AML-193 (cell line): ENCODE results near the gene PID1.

ENCODE experiments used
- DNase-seq, 2 experiments: peaks; one replicate each; lab custom pipeline; 2025; lab: John Stamatoyannopoulos, UW

The PID1 gene

GRCh38 chr2:229164545-229165249 is 106.4 kb downstream of the PID1 start:
- no peak for DNase-seq

- no peak for DNase-seq
These were observed 107.2 kb downstream of the PID1 start for GRCh38 chr2:229163893-229164292.

GRCh38 chr2:229162015-229162414 is 109.1 kb downstream of the PID1 start:
- no peak for DNase-seq

- no peak for DNase-seq
These were observed 110.1 kb downstream of the PID1 start for GRCh38 chr2:229160984-229161383.

GRCh38 chr2:229160180-229160579 is 110.9 kb downstream of the PID1 start:
- no peak for DNase-seq

- DNase-seq = no peak
These were observed 111.7 kb downstream of the PID1 start for GRCh38 chr2:229159405-229159804.

- DNase-seq = no peak
These were observed 116.7 kb downstream of the PID1 start for GRCh38 chr2:229154381-229154780.

- DNase-seq = no peak
These were observed 117.1 kb downstream of the PID1 start for GRCh38 chr2:229153951-229154350.

- no peak for DNase-seq
These were observed 117.8 kb downstream of the PID1 start for GRCh38 chr2:229153267-229153666.

- no peak for DNase-seq
These were observed 118.4 kb downstream of the PID1 start for GRCh38 chr2:229152674-229153073.

- no peak for DNase-seq
These were observed 120.8 kb downstream of the PID1 start for GRCh38 chr2:229150317-229150716.

- no peak for DNase-seq
These were observed 129.6 kb downstream of the PID1 start for GRCh38 chr2:229141424-229142025.

- DNase-seq = no peak
These were observed 133.4 kb downstream of the PID1 start for GRCh38 chr2:229137639-229138038.

GRCh38 chr2:229137066-229137465 is 134.0 kb downstream of the PID1 start:
- DNase-seq = no peak

GRCh38 chr2:229133155-229133772 is 137.8 kb downstream of the PID1 start:
- peak; percentile 18 to 19 for DNase-seq

- no peak for DNase-seq
These were observed 138.9 kb downstream of the PID1 start for GRCh38 chr2:229132236-229132635.

GRCh38 chr2:229130522-229130921 is 140.6 kb downstream of the PID1 start:
- DNase-seq = no peak

GRCh38 chr2:229129738-229130371 is 141.2 kb downstream of the PID1 start:
- no peak for DNase-seq

GRCh38 chr2:229127471-229127870 is 143.6 kb downstream of the PID1 start:
- DNase-seq = no peak

GRCh38 chr2:229126066-229126465 is 145.0 kb downstream of the PID1 start:
- DNase-seq = no peak

GRCh38 chr2:229124136-229124535 is 147.0 kb downstream of the PID1 start:
- DNase-seq = no peak

GRCh38 chr2:229118927-229119326 is 152.2 kb downstream of the PID1 start:
- no peak for DNase-seq

GRCh38 chr2:229118336-229118735 is 152.8 kb downstream of the PID1 start:
- DNase-seq = no peak
